MM.1S (cell line): Measurements from ENCODE around the gene SPEM1.

ENCODE experiments used
- CTCF ChIP-seq: fragments of 300-600 bp; sonication (generic); IDR thresholded peaks from 2 replicates; pipeline ENCODE4 v1.5.1; 2016; ENCODE audit warnings: antibody characterized with exemption, low read length, mixed read lengths
- EZH2 ChIP-seq: fragments of 300-600 bp; sonication (generic); optimal IDR thresholded peaks from 2 replicates; pipeline ENCODE3; 2017; ENCODE audit warnings: low read depth, mild to moderate bottlenecking, antibody characterized with exemption, low read length, mixed read lengths

GRCh38 chr17:7467498-7467897 is 47.4 kb downstream of the SPEM1 start:
- TF ChIP-seq CTCF = no peak
- TF ChIP-seq EZH2 = no peak
